Sigmoid colon (tissue), 4 donors: Measurements from ENCODE around the gene ABCG5.

Experiments
- EP300 ChIP-seq, 4 donors: sonication (generic); formaldehyde crosslinking; IDR thresholded peaks; one replicate each; pipeline ENCODE4 v1.6.1; 2017; ENCODE audit warnings: antibody characterized with exemption in 4 of 4
- POLR2A ChIP-seq, 2 donors: fragments of 450-650 bp; IDR thresholded peaks; one replicate each; pipeline ENCODE4 v1.6.1; 2016; ENCODE audit warnings: antibody characterized with exemption in 2 of 2, mild to moderate bottlenecking in 2 of 2, moderate library complexity in 2 of 2
- TF ChIP-seq, protein P1 (sequence below), 4 experiments: fragments of 450-650 bp in 3 of 4; fragments of 200-600 bp in 1 of 4; IDR thresholded peaks; one replicate each; pipeline ENCODE4 v1.5.1; 2016 to 2019; ENCODE audit warnings: antibody characterized with exemption in 4 of 4, mild to moderate bottlenecking in 3 of 4, moderate library complexity in 2 of 4

DNA sequence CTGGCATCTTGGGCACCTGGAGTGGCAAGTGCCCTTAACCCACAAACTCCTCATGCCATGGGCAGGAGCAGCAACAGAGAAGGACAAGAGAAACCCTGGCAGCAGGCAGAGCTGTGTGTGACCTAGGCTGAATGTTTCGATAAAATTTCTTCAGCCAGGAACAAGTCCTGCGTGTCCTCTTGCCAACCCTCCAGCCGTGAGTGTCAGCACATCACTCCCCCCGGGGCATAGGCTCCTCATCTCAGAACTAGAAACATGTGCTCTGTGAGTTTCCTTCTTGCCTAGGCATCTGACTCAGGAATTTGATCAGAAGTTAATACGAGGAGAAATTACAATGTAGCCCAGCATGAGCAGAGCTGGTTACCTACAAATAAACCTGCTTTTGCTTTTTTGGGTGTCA, 2.3 kb upstream of the ABCG5 start:
- TF ChIP-seq, protein P1, sequence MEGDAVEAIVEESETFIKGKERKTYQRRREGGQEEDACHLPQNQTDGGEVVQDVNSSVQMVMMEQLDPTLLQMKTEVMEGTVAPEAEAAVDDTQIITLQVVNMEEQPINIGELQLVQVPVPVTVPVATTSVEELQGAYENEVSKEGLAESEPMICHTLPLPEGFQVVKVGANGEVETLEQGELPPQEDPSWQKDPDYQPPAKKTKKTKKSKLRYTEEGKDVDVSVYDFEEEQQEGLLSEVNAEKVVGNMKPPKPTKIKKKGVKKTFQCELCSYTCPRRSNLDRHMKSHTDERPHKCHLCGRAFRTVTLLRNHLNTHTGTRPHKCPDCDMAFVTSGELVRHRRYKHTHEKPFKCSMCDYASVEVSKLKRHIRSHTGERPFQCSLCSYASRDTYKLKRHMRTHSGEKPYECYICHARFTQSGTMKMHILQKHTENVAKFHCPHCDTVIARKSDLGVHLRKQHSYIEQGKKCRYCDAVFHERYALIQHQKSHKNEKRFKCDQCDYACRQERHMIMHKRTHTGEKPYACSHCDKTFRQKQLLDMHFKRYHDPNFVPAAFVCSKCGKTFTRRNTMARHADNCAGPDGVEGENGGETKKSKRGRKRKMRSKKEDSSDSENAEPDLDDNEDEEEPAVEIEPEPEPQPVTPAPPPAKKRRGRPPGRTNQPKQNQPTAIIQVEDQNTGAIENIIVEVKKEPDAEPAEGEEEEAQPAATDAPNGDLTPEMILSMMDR (IDR thresholded peaks at IDR 0.05) = no peak
- no peak for TF ChIP-seq POLR2A (IDR thresholded peaks at IDR 0.05)
- no peak for TF ChIP-seq EP300 (IDR thresholded peaks at IDR 0.05)
